Endothelial cell of umbilical vein (primary cell): ENCODE results near the gene GALNT17. TPM values are rescaled to one million over a fixed set of nuclear protein-coding genes. Genes with fewer than 3 reads are reported as not detected.

Source experiments
- BruUV-seq: library from RNA; stranded (reverse); fragments of 400-500 nt; replicated peaks from 2 replicates; lab custom pipeline; 2021; lab: Mats Ljungman, UMichigan
- CTCF ChIA-PET: fragments of 300-600, 350-600 bp; sonication (Branson Sonifier 250); formaldehyde crosslinking; loops from one replicate; lab custom pipeline; 2021; ENCODE audit warnings: antibody characterized with exemption, inconsistent platforms; lab: Charles Lee
- POLR2A ChIA-PET: fragments of 300-600, 350-600 bp; sonication (Branson Sonifier 250); formaldehyde crosslinking; loops from one replicate; lab custom pipeline; 2021; ENCODE audit warnings: antibody characterized with exemption, inconsistent platforms; lab: Charles Lee
- DNase-seq: peaks from one replicate; pipeline ENCODE4 v3.0.0-alpha.2; 2011; ENCODE audit warnings: low read depth, low spot score
- FAIRE-seq: peaks from 2 replicates; lab custom pipeline; 2011; peaks lifted over from hg19 to GRCh38; lab: Jason Lieb, UNC
- H2AFZ ChIP-seq: 2 replicates; pipeline ENCODE4 v1.6.0; 2012; ENCODE audit warnings: low read depth, low read length, control low read depth, inconsistent platforms
- H3K27ac ChIP-seq: 2 replicates; pipeline ENCODE4 v1.5.1; 2011; ENCODE audit warnings: low read depth, mild to moderate bottlenecking, control low read depth, low read length, moderate library complexity; ENCODE audit not compliant: insufficient read depth
- H3K27me3 ChIP-seq, 2 experiments: 2 replicates each; pipeline versions ENCODE4 v1.6.0 to v1.6.1; 2011; ENCODE audit warnings: low read length in 2 of 2, mixed read lengths in 1 of 2; ENCODE audit not compliant: control insufficient read depth in 2 of 2, insufficient read depth in 2 of 2
- H3K36me3 ChIP-seq, 2 experiments: 2 replicates in 1 of 2; 3 replicates in 1 of 2; pipeline ENCODE4 v1.5.1; 2011; ENCODE audit warnings: low read length in 2 of 2, mild to moderate bottlenecking in 1 of 2, moderate library complexity in 1 of 2; ENCODE audit not compliant: control insufficient read depth in 2 of 2, insufficient read depth in 2 of 2; ENCODE audit errors: extremely low read depth in 1 of 2
- H3K4me1 ChIP-seq: 3 replicates; pipeline ENCODE4 v1.5.1; 2011; ENCODE audit warnings: mild to moderate bottlenecking, low read length; ENCODE audit not compliant: control insufficient read depth, insufficient read depth; ENCODE audit errors: extremely low read depth
- H3K4me2 ChIP-seq: 2 replicates; pipeline ENCODE4 v1.6.1; 2011; ENCODE audit warnings: low read length, control low read depth, mixed read lengths; ENCODE audit not compliant: insufficient read depth
- H3K4me3 ChIP-seq, 3 experiments: fragments of 200-600 bp in 1 of 3; sonication (generic), shearing (Covaris generic) in 1 of 3; replicated peaks in 1 of 3; 2 replicates each; pipeline ENCODE4 v1.5.1; 2011 to 2016; ENCODE audit warnings: control low read depth in 3 of 3, low read length in 3 of 3, mild to moderate bottlenecking in 2 of 3, inconsistent platforms in 1 of 3, low read depth in 1 of 3, moderate library complexity in 1 of 3; ENCODE audit not compliant: insufficient read depth in 1 of 3
- H3K79me2 ChIP-seq: 2 replicates; pipeline ENCODE4 v1.6.0; 2012; ENCODE audit warnings: low read length, inconsistent platforms; ENCODE audit not compliant: control insufficient read depth, insufficient read depth
- H3K9ac ChIP-seq: replicated peaks from 2 replicates; pipeline ENCODE3; 2011; ENCODE audit warnings: low read length, control low read depth; ENCODE audit not compliant: insufficient read depth; ENCODE audit errors: extremely low read depth
- H3K9me1 ChIP-seq: replicated peaks from 3 replicates; pipeline ENCODE4 v1.6.0; 2011; ENCODE audit warnings: mild to moderate bottlenecking, low read length; ENCODE audit not compliant: control insufficient read depth, insufficient read depth; ENCODE audit errors: extremely low read depth
- H3K9me3 ChIP-seq: replicated peaks from 2 replicates; pipeline ENCODE4 v1.5.1; 2012; ENCODE audit warnings: low read length, inconsistent platforms; ENCODE audit not compliant: control insufficient read depth, insufficient read depth
- H4K20me1 ChIP-seq: replicated peaks from 2 replicates; pipeline ENCODE3; 2011; ENCODE audit warnings: mild to moderate bottlenecking, low read length; ENCODE audit not compliant: control insufficient read depth, insufficient read depth; ENCODE audit errors: extremely low read depth
- CTCF ChIP-seq, 2 donors: IDR thresholded peaks; 1 replicate in 1 of 2; 2 replicates in 1 of 2; pipeline ENCODE4 v1.5.1; 2011; ENCODE audit warnings: low read length in 2 of 2, mild to moderate bottlenecking in 2 of 2, moderate library complexity in 2 of 2, control low read depth in 1 of 2, inconsistent platforms in 1 of 2, low read depth in 1 of 2; ENCODE audit not compliant: insufficient read depth in 1 of 2; ENCODE audit errors: extremely low read depth in 1 of 2
- EZH2 ChIP-seq: IDR thresholded peaks from 2 replicates; pipeline ENCODE4 v1.6.1; 2012; ENCODE audit warnings: borderline replicate concordance, low read depth, mild to moderate bottlenecking, moderate library complexity, low read length, inconsistent platforms; ENCODE audit not compliant: severe bottlenecking
- FOS ChIP-seq: IDR thresholded peaks from 2 replicates; pipeline ENCODE4 v1.6.1; 2011; ENCODE audit warnings: mild to moderate bottlenecking, low read length, moderate library complexity, borderline replicate concordance; ENCODE audit not compliant: insufficient read depth
- GATA2 ChIP-seq: IDR thresholded peaks from 2 replicates; pipeline ENCODE4 v1.7.0; 2011; ENCODE audit warnings: low read depth, mild to moderate bottlenecking, moderate library complexity, mixed read lengths, low read length; ENCODE audit not compliant: insufficient read length, insufficient read depth
- JUN ChIP-seq: IDR thresholded peaks from 2 replicates; pipeline ENCODE4 v1.6.1; 2011; ENCODE audit warnings: borderline replicate concordance, low read depth; ENCODE audit not compliant: insufficient read length, insufficient read depth
- MAX ChIP-seq: IDR thresholded peaks from 2 replicates; pipeline ENCODE4 v1.6.1; 2011; ENCODE audit not compliant: insufficient read depth, insufficient read length
- MYC ChIP-seq: IDR thresholded peaks from one replicate; pipeline ENCODE4 v1.6.1; 2011; ENCODE audit warnings: mild to moderate bottlenecking, low read depth, low read length
- POLR2A ChIP-seq: IDR thresholded peaks from 2 replicates; pipeline ENCODE4 v1.6.1; 2012; ENCODE audit warnings: low read depth, mild to moderate bottlenecking, control low read depth, low read length
- POLR2AphosphoS5 ChIP-seq: IDR thresholded peaks from 2 replicates; pipeline ENCODE4 v1.6.1; 2012; ENCODE audit warnings: low read depth, mild to moderate bottlenecking, control low read depth, low read length, moderate library complexity; ENCODE audit not compliant: insufficient read depth
- dilution Hi-C: fragments of 300-500 bp; cut with MboI; formaldehyde crosslinking; loops from one replicate; pipeline ENCODE4 v1.15.0; 2019; ENCODE audit warnings: low sequenced_read_pairs; ENCODE audit not compliant: extremely low pct_ligation_motif_present
- intact Hi-C: fragments of 100-400 bp; cut with micrococcal nuclease; formaldehyde crosslinking; loops from one replicate; pipeline ENCODE4 v1.10.0; 2022
- polyA plus RNA-seq, 4 experiments: library from polyadenylated mRNA; depleted of rRNA in 3 of 4; stranded (reverse) in 3 of 4; unstranded in 1 of 4; fragments of >200 nt; gene quantifications; 2 replicates each; pipeline versions ENCODE4 v1.2.1 to v1.2.3, GENCODE V29; 2011 to 2012; ENCODE audit warnings: missing spikeins in 1 of 4
- total RNA-seq: library from RNA; stranded (reverse); gene quantifications from 2 replicates; pipeline ENCODE4 v1.2.3, GENCODE V29; 2021

The GALNT17 gene
- total and polyA plus RNA-seq, 2 donors (not counting 3 experiments of a cell fraction or from before 2014, with no cell fraction given): not detected

GRCh38 chr7:71348821-71349681 lies 217.1 kb downstream of the GALNT17 start:
- Histone ChIP-seq H3K9me3 (peaks cover 7% of the 10 kb centered on the region), H3K4me3 (no peak overlapping the region), H3K4me2 (no peak overlapping the region), H4K20me1 (no peaks in the 10 kb centered on the region), H2AFZ (no peak overlapping the region), H3K27me3 (no peaks in the 10 kb centered on the region), H3K79me2 (no peaks in the 10 kb centered on the region), H3K27ac (no peak overlapping the region), H3K36me3 (no peaks in the 10 kb centered on the region), H3K9me1 (no peaks in the 10 kb centered on the region), H3K4me1 (no peaks in the 10 kb centered on the region), H3K9ac (no peak overlapping the region)
- no peak for TF ChIP-seq EZH2
- no peak for TF ChIP-seq POLR2AphosphoS5
- no peak for TF ChIP-seq CTCF (IDR thresholded peaks at IDR 0.05; ENCODE audit: extremely low read depth in 1 of 2, insufficient read depth in 1 of 2, low read depth in 1 of 2, low read length in 2 of 2)
- TF ChIP-seq MYC: no peak
- TF ChIP-seq POLR2A: no peak
- TF ChIP-seq FOS: no peak
- TF ChIP-seq MAX: no peak
- TF ChIP-seq JUN: no peak
- no peak for TF ChIP-seq GATA2
- POLR2A ChIA-PET: no interaction called here
- intact Hi-C loops (no loop called here), dilution Hi-C loops (no loop called here)
- CTCF ChIA-PET: no interaction called here
- no peak for FAIRE-seq
- no TSS peak for BruUV-seq
- no peak for DNase-seq
